GM18499 (cell line): ENCODE data around the gene ZFR2.
"Not testable (repeated sequence)": the region's sequence is repeated elsewhere in the genome, so short reads cannot be mapped to it uniquely, and the experiment has no call there.

Experiments used
- ATAC-seq: cut with Tn5 transposase; IDR thresholded peaks from one replicate; pipeline ENCODE4 v1.9.1; 2021; ENCODE audit warnings: moderate number of reproducible peaks; ENCODE audit not compliant: insufficient read depth, unreplicated experiment

Gene ZFR2

GRCh38 chr19:3868770-3869456, at the start of gene ZFR2:
TSS of gene ZFR2 (minus strand) at chr19:3869038. CDS start at chr19:3869017, 21 bp downstream.
- no peak for ATAC-seq

- no peak for ATAC-seq
Measured at GRCh38 chr19:3916033-3916432, 47.2 kb upstream of the ZFR2 start.

- no peak for ATAC-seq
Measured at GRCh38 chr19:3914199-3914598, 45.4 kb upstream of the ZFR2 start.

DNA sequence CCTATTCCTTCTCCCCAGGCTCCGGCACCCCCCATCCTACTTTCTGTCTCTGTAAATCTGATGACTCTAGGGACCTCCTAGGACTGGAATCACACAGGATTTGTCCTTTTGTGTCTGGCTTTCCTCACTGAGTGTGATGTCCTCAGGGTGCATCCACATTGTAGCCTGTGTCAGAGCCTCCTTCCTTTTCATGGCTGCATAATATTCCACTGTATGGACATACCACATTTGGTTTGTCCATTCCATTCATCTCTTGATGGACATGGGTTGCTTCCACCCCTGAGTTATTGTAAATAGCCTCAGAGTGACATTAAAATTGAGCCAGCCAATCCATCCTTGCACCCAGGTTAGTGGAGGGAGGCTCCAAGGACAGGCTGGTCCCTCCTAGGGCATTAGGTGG, 41.3 kb upstream of the ZFR2 start:
- no peak for ATAC-seq

- no peak for ATAC-seq
Measured at GRCh38 chr19:3908266-3909054, 39.6 kb upstream of the ZFR2 start.

- no peak for ATAC-seq
Measured at GRCh38 chr19:3907626-3908265, 38.9 kb upstream of the ZFR2 start.

DNA sequence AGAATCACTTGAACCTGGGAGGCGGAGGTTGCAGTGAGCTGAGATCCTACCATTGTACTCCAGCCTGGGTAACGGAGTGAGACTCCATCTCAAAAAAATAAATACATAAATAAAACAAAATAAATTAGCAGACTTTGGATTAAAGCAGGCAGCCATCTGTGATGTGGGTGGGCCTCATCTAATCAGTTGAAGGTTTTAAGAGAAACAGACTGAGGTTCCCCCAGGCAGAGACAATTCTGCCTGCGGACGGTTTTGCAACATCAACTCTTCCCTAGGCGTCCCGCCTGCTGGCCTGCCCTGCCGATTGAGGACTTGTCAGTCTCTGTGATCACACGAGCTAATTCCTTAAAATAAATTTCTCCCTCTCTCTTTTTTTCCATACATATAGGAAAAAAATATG, 35.4 kb upstream of the ZFR2 start:
- ATAC-seq = no peak

DNA sequence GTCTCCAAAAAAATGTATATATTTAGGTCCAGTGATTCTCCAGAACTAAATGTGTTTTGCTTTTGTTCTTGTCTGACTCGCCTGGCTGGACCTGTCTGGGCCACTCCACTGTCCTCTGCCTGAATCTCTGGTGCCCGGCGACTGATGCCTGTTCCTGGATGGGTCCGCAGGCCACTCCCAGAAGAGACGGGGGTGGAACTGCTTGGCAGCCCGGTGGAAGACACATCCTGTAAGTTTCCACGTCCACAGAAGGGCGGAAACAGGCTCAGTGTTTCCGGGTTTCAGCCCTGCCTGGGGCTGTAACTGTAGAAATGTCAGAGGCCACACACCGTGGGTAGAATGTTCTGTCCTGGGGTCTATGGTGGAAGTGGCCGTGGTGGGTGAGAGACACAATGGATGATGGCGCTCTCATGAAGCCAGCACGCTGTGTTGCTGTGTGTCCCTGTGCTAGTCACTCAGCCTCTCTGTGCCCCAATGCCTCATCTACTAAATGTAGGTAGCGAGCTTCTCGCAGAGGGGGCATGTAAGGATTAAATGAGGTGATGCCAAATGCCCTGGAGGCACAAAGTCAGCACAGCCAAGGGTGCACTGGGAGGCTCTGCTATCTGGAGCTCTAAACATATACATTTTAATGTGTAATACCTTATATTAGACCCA, 33.6 kb upstream of the ZFR2 start:
- no peak for ATAC-seq

DNA sequence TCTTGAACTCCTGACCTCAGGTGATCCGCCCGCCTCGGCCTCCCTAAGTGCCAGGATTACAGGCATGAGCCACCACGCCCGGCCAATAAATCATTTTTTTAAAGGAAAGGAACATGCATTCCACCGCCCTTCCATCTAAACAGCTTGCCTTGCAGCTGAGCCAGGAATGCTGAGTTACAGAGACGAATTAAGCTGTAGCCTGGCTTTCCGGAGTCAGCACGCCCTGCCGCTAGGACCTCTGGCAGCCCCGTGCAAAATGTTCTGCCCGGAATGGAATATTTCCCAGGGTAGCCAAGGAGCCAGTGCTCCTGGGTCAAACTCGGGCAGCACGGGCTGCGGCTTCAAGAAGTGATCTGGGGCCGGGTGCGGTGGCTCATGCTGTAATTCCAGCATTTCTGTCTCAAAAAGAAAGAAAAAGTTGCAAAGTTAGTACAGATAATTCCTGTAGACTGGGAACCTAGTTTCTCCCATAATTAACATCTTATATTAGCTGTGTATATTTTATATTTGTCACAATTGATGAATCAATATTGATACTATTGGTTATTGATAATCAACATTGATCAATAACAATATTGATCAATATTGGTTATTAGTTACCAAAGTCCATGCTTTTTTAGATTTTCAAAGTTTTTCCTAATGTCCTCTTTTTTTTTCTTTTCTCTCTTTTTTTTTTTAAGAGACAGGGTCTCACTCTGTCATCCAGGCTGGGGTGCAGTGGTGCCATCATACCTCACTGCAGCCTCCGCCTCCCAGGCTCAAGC, 30.9 kb upstream of the ZFR2 start:
- no peak for ATAC-seq

DNA sequence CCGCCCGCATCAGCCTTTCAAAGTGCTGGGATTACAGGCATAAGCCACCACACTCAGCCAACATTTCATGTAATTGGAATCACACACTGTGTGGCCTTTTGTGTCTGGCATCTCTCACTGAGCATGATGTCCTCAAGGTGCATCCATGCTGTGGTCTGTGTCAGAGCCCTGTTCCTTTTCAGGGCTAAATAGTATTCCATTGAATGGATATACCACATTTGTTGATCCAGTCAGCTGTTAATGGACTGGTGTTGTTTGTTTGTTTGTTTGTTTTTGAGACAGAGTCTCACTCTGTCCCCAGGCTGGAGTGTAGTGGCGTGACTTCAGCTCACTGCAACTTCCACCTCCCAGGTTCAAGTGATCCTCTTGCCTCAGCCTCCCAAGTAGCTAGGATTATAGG, 29.6 kb upstream of the ZFR2 start:
- no peak for ATAC-seq

DNA sequence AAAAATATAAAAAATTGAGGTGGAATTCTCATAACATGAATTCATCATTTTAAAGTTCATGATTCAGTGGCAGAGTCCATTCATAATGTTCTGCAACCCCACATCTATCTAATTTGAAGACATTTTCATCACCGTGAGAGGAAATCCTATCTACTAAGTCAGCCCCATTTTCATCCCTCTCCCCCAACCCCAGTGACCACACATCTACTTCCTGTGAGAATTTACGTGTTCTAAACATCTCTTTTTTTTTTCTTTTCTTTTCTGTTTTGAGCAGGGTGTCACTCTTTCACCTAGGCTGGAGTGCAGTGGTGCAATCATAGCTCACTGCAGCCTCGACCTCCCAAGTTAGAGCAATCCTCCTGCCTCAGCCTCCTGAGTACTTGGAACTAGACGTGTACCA, 29.1 kb upstream of the ZFR2 start:
- no peak for ATAC-seq

GRCh38 chr19:3895788-3896187, 26.9 kb upstream of the ZFR2 start:
- no peak for ATAC-seq

- not testable (repeated sequence) for ATAC-seq
Measured at GRCh38 chr19:3894959-3895358, 26.1 kb upstream of the ZFR2 start.

DNA sequence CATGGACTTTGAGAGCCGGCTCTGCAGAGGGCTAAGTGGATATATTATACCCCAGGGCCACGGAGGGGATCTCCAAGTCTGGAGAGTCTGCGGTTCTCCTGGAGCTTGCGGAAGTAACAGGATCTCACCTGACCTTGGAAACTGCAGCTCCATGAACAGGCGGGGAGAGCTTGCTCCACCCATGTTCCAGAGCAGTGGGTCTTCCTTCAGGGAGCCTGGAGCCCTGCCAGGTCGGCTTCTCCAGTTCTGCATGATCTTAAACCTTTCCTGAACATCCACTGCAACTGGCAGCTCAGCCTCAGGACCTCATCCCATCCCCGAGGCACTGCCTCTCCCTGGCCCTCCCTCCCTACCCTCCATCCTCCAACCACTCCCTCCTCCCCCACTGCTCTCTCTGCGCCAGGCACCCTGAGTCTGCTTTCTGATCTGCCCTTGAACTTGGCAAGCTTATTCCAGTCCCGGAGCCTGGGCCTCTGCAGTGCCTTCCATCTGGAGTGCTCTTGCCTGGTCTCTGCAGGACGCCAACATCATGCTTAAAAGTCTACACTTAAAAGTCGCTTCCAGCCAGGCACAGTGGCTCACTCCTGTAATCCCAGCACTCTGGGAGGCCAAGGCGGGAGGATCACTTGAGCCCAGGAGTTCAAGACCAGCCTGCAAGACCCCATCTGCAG, 24.8 kb upstream of the ZFR2 start:
- no peak for ATAC-seq

- no peak for ATAC-seq
Measured at GRCh38 chr19:3890591-3890990, 21.8 kb upstream of the ZFR2 start.

DNA sequence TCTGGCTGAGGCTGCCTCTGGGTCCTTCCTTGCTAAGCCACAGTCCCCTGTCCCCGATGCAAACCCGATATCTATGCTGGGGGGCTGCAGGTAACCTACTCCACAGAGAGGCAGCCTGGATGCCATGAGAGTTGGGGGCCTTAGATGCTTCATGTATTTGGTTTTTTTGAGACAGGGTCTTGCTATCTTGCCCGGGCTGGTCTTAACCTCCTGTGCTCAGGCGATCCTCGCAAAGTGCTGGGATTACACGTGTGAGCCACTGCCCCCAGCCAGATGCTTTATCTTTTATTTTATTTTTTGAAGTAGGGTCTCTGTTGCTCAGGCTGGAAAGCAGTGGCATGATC, 13.2 kb upstream of the ZFR2 start:
- ATAC-seq = no peak

DNA sequence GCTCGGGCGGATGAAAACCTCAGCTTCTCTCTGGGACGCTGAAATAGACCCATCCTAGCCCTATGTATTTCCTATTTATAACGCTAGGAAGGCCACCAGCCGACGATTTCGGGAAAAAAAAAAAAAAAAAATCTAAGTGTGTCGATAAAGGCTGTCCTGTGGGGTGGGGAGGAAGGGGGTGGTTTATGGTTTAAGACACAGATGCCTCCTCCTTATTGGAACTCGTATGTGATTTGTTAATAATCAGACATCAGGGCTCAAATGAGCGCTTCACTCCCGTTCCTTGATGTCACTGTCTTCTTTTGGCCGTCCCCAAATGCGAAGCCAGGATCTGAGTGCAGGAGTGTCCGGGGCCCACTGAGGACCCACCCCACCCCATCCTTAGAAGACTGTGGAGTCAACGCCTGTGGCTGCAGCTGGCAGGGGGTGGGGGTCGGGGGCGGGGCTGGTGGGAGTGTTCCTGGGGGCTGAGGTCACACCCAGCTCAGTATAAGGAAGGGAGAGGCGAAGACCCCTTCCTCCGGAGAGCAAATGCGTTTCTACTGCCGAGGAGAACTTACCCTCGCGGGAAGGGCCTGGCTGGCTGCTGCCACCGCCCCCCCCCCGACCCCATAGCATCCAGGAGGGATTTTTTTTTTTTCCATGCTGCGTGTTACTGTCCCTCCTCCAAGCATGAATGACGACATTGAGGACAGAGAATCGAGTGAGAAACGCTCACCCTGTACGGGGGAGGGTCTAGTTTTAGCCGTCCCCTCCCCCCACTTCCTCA, 12.6 kb upstream of the ZFR2 start:
- no peak for ATAC-seq

GRCh38 chr19:3880471-3881271, 11.8 kb upstream of the ZFR2 start, which contains the start of gene ATCAY:
TSS of gene ATCAY (plus strand) at chr19:3880685. CDS start at chr19:3885768, 5,083 bp downstream.
- no peak for ATAC-seq
